ENCODE results near the gene ABCG1.
A peak's percentile ranks its signal among the peaks of the same experiment; 100 is the strongest.

The ABCG1 gene

DNA sequence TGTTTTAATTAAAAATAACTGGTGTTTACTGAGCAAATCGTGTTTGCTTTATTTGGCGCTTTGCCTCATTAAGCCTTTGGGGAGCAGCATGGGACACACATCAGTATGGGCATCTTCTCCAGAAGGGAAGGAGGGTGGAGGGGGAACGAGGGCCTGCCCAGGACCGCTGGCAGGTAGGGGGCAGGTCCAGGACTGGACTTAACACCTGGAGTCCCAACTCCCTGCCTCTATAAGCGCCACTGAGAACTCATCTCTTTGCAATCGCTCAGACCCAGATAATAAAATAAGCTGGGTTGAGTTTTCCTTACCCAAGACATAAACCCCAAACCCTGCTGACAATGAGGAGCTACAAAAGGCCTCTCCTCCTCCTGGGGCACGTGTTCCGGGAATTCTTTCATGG, 15.1 kb downstream of the ABCG1 start:
- no peak for DNase-seq

DNA sequence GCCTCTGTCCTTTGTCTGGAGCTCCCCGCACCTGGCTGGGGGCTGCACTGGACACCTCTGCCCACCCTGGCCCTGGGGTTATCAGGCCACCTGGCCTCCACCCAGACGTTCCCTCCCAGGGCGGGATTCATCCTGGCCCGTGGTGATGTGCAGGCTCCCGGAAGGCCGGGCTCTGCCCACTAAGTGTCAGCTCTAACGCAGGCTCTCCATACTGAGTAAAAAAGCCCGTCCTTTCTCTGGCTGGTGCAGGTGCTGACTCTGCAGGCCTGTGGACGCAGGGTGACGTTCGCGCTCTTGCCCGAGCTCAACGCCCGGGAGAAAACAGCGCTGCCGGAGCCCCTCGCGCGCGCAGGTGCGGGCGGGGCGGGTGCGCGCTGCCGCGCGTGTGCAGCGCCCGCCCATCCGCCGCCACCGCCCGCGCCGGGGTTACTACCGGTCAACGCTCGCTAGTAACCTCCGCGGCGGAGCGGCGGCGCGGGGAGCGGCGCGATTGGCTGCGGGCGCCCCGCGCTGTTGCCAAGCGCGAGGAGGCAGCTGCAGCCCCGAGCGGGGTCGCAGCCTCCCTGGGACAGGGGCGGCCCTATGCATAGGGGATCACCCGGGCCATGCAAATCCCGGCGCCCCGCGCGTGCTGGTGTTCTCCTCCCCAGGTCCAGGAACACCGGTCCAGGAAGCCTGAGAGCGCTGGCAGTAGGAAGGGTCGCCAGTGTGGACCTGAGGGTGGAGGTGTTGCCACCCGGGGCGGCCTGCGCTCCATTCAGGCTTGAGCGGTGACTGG, 15.7 kb downstream of the ABCG1 start:
- DNase-seq: peak; percentile 17

DNA sequence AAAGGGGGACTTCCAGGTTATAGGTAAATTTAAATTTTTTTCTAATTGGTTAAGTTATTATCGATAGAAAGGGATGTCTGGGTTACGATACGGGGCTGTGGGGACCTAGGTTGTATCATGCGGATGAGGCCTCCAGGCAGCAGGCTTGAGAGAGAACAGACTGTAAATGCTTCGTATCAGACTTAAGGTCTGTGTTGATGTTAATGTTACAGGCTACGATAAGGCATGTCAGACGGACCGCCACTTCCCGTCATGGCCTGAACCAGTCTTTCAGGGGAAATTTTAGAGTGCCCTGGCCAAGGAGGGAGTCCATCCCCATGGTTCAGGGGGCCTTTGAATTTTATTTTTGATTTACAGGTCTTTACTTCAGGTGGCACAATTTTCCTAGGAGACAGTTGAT, 16.7 kb downstream of the ABCG1 start:
- no peak for DNase-seq

DNA sequence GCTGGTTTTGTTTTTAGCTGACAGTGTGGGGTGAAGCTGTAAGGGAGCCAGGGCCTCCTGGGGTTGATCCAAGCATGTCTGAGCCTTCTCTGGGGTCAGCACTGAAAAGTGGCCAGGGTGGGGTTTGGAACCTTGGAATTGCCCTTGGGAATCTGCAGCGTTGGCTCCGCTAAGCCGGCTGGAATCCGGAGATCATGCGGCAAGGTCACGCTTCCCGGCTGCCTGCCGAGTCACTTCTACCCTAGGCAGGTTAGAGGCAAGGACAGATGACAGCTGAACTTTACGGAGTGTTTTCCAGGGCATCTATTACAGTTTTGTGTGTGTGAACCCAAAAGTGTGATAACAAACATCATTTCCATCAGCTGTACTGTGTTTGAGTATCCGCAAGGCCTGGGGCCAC, 17.1 kb downstream of the ABCG1 start:
- DNase-seq: no peak

DNA sequence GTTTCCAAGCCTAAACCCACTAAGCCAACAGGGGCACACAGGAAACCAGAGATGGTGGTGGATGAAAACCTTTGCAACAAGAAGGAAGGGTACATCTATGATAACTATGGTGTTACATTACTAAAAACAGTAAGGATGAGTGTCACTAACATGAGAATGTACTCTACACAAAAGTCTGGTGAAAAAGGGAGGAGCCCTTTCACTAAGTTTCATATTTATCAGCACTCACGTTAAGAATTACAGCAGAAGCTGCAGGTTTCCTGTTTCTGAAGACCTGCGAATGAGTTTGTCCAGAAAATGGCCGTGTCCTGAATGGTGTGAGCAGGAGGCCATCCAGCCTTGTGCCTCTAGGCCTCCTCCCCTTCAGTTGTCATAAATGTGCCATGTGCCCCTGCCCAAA, 17.8 kb downstream of the ABCG1 start:
- DNase-seq: no peak

DNA sequence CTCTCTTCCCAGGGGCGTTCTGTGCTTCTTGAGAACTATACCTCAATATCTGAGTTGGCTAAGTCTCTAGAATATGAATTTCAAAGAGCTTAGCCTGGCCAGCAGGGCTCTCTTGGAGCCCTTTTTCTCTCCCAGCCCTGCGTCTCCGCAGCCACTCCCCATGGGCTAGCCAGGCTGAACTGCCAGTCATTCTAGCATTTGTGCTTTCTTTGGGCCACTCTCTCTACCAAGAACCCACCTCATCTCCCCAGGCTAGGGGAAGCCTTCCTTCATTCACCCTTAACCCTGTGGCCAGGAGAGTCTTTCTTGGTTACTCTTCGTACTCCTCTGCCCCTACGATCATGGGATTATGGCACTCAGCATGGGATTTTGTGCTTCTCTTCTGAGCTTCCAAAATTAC, 18.2 kb downstream of the ABCG1 start:
- DNase-seq: no peak

DNA sequence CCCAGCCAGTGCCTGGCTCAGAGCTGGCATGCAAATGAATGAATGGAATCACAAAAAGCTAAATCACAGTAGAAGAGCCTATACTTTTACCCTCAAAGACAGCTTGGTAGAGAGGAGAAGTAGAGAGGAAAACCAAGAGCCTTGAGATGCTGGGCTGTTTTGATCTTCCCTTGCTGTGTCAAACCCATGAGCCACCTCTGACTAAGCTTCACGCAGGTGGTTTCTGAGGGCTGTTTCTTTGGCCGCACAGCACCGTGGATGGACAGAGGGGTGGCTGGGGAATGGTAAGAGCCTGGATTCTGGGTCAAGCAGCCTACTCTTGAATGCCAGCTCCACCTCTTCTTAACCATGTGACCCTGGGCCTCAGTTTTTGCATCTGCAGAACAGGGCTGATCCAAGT, 18.6 kb downstream of the ABCG1 start:
- DNase-seq: no peak

DNA sequence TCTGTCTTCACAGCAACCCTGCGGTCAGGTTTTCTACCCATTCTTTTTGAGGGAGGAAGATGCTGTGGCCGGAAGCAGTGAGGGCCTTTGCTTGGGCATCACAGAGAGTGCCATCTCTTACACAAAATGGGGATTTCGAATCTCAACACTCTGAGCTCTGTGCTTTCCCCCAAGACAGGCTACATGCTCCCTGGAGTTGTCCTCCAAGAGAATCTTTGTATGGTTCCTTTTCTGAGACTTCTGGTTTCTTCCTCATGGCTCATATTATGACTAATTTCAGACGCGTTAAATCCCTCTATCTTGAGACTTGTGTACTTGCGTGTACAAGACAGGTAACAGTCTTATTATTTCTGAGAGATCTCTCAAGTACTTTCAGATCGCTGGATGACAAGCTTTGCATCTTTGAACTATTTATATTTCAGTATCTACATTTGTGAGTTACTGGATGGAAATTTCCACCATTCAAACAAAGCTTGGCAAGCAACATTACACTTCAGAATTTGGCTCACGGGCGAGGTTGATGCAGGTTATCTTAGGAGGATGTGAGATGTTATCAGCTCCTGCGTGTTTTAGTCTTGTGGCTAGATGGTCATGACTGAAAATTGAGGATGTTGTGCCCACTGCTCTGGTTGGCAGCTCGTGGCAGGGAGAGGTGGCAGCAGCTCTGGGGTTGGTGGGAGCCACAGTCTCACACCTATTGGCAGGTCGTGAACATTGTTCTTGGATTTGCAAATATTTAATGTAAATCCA, 19.4 kb downstream of the ABCG1 start:
- DNase-seq: no peak

DNA sequence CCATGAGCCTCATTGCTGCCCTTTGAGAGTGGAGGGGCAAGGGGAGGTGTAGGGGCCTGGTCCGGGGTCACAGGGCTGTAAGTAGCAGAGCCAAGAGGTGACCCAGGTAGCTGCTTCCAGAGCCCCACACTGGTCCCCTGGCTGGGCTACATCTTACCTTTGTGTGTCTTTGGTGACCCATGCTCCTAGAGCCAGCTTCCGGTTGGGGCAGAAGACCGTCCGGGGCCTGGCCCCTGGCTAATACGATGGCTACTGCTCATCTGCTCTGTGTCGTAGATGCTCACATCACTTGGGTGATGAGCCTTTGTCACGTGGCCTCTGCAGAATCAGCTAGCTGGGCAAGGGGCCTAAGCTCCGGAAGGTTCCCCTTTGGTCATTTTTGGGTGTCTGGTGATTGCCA, 20.6 kb downstream of the ABCG1 start:
- no peak for DNase-seq

DNA sequence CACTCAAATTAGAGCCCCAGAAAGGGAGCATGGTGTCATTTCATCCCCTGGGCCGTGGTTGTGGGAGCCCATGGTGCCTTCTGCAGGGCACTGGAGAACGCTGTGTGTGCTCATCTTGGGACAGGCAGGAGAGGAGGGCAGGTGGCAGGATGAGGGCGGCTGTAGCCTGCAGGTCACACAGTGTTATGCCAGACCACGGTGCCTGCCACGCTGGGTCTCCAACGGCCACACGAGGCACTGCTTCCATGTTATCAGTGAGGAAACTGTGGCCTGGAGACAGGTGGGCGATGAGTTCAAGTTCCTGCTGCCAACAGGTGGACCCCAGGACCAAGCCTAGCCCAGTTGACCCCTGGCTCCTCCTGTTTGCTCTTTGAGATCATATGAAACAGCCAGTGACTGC, 21.0 kb downstream of the ABCG1 start:
- DNase-seq: no peak

DNA sequence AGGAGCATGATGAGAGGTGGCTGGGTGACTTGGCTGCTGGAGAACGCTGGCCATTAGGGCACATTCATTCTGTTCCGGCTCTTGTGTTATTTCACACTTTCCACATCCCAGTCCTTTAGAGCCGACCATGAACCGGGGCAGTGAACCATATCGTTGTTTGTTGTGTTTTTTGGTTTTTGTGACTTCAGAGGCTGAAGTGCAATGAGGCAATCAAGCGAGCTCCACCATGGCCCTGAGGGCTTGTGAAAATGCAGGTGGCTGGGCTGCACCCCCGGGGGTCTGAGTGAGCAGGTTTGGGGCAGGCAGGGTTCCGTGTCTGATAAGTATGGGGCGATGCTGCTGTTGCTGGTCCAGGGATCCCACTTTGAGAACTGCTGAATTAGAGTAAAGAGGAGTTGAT, 23.7 kb downstream of the ABCG1 start:
- DNase-seq: no peak

DNA sequence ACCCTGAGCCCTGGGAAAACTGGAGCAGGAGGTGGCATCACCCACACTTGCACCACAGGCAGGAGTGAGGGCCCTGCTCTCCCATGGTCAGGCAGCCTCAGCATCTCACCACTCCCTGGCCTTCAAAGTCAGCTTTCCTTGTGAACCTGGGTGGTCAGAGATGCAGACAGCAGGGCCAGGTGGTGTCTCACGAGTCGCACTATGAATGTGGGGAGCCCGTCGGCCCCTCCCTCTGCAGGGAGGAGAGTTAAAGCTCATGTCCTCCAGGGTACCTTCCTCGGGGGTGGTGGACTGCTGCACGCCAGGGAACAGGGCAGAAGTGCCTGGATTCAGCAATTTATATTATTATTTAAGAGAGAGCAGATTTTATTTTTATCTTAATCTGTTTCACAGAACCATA, 24.1 kb downstream of the ABCG1 start:
- no peak for DNase-seq

DNA sequence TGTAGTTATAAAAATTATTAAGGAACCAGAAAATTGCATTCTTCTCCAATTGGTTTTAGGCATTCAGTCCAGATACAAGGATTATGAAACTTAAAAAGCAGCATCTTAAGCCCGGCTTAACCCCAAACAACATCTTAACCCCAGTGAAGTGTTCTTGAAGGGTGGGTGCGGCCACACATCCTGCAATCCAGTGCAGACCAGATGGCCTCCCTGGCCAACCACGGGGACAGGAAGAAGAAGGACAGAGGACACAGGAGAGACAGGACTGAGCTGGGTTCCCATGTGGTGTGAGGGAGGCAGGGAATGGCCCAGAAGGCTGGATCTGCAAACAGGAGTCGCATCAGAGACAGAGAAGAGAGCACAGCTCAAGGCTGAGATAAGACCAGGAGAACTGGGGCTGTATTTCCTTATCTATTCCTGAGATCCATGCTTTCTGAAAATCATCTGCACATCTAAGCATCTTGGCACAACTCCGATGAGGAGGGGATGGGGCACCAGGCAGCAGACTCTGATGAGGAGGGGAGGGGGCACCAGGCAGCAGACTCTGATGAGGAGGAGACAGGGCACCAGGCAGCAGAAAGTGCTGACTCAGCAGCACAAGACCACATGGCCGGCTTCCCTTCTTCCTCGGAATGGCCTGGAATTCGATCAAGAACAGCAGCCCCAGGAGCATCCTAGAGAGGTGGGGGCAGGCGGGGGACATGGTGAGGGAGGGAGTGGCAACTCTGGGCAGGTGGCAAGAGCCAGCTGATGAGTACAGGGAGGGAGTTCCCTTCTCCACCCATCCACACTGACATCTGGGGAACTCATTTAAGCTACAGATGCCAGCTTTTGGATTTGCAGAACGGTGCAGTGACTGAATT, 26.6 kb downstream of the ABCG1 start:
- DNase-seq: no peak

DNA sequence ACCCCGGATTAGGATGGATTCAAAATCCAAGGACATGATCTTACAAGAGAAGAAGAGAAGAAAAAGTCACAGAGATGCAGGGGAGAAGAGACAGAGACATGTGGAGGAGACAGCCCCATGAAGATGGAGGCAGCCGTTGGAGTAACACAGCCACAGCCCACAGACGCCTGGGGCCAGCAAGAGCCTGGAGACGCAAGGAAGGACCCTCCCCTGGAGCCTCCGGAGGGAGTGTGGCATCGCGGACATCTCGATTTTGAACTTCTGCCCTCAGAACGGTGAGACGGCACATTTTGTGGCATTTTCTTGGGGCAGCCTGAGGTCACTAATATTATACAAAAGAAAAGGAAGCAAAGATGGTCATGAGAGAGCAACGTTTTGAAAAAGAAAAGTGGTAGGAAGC, 28.8 kb downstream of the ABCG1 start:
- DNase-seq: no peak

DNA sequence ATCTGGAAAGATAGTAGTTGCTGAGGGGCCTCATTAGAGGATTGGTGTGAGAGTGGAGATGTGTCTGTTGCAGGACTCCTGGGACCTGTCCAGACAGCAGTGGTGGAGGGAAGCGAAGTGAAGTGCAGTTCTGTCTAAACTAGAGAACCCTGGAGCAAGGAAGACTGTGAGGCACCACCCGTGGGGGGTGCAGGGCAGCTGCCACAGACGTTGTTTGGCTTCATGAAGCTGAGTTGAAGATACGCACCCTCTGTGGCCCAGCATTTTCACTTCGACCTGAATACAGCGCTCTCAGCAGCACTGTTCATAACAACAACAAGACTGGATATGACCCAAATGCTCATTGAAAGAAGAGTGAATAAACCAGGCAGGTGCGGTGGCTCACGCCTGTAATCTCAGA, 29.3 kb downstream of the ABCG1 start:
- no peak for DNase-seq

DNA sequence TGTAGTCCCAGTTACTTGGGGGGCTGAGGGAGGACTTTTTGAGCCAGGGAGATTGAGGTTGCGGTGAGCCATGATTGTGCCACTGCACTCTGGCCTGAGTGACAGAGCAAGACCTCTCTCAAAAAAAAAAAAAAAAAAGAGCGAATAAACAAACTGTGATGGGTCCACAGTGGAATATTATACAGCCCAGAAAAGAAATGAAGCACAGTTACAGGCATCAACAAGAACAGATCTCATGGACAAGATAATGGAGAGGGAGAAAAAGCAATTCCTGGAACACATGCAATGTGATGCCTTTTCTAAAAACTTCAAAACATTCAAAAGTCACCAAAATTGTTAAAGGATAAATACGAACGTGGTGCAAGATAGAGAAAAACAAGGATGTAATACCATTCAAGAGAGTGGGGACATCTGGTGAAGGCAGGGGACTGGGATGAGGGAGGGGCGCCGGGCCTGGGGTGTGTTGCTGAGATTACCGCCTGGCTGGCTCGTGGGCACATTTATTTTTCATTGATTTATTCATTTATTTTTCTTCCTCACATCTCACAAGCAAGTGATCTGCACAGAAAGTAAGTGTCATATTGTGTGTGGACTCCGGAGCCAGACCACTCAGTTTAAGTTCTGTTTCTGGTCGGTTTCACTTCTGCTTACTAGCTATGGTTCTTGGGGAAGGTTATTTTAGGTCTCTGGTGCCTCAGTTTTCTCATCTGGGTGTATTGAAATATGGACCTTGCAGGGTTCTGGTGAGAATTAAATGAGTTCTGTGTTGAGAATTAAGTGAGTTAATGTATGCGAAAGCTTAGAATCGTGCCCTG, 30.1 kb downstream of the ABCG1 start:
- no peak for DNase-seq

DNA sequence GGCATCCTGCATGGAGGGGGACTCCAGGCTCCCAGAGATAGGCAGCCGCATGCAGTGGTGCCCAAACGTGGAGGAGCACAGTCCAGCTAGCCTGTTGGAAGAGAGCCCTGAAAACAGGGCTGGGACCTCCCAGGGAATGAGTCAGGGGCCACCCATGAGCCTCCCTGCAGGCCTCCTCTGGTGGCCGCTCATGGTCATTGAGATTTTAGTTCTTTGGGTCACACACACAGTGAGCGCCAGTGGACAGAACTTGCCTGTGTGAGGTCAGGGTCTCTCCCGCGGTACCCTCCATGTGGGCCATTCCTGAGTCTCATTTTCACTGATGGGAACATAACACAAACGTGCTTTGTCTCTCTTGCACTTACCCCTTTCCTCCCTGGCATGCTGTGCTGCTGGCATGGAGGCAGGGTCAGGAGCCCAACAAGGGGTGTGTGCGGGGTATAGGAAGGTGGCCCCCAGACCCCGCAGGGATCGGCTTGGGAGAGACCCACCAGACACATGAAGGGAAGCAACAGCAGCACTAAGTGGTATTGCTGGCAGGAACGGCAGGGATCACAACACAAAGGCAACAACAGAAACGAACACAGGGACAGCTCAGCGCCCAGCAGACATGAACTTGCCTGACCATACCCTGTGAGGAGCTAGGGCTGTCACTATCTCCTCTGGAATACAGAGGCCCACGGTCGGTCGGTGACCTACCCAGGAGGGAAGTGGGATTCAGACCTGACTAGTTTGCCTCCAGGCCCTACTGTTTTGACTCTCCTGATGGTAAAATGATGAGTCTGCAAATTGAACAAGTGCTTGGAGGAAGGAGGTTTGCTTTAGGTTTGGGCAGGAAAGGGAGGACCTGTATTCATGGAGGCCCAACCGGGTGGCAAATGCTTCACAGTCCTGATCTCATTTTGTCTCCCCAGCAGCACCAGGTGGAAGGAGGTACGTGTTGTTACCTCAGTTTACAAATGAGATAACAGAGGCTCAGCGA, 31.8 kb downstream of the ABCG1 start:
- DNase-seq: no peak

DNA sequence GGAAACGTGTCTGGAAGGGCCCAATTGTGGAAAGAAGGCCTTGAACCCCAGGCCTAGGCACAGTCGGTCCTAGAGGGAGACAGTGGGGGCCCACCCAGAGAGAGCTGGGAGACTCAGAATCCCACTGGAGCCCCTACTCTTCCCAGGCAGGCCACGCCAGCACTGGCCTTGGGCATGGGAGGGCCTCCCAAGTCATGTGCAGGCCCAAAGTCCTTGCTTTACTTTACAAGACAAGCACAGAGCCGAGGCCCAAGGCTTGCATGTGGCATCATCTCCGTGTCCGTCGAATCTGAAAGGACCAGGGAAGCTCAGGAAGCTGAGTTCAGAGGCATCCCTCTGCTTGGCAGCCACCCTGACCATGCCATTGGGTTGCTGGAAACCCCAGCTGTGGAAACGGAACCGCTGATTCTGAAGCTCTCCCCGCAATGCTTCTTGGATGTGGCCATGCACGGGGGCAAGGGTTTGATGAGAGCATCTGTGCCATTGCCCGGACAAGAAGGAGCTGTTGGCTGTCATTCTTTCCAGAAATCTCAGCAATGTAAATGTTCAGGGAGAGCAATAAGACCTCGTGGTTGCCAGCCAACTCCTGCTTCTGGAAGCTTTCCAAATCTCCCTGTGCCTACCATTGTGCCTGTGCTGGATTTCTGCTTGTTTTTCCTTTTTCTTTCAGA, 32.8 kb downstream of the ABCG1 start:
- no peak for DNase-seq

DNA sequence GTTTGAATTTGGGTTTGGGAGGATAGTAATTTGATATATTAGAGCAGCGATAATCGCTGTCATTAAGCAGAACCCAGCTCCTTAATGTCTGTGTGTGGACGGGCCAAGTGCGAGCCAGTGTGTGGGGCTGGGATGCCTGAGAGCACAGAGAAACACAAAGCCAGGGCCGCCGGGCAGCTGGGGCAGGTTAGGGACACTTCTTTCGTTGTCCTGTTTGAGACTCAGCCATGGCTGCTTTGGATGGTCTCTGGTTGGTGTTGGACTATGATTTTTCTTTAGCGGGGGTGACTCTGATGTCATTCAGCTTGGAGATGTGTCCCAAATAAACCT, 33.4 kb downstream of the ABCG1 start:
- no peak for DNase-seq

DNA sequence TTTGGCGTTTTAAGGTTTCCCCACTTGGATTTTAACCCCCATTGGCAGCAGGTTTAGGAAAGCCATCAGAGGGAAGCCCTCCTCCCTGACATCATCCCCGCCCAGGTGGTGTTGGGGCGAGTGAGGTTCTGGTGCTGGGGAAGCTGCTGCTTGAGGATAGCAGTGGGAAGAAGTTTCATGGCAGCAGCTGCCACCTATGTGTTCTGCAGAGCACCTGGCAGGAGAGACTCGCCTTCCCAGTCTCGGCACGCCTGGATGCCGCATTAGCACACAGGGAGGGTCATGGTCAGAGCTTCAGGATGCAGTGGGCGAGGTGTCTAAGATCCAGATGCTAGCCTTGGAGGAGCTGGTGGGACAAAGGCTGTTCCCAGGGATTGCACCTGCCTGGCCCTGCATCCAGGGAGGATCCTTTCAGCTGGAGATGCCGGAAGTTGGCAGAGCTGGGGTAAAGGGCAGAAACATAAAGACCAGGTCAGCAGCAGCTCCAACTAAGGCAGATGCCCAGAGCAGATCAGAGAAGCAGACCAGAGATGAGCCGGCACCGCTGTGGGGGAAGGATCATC, 33.9 kb downstream of the ABCG1 start:
- DNase-seq: no peak

DNA sequence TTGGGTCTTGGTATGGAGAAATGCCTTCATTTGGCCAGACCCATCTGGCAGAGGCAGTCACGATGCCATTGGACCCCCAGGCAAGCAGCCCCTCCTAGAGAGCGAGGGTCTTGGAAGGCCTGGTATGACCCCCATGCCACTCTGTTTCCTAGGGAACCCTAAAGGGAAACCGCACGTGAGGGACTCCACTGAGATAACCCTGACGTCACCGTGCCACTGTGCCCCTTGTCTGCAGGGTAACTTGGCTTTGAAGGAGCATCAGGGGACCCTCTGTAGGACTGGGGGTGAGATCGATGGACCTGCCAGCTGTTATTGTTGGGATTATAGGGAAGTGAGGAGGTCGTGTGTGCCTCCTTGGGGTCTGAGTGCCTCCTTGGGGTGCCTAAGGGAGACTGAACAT, 34.5 kb downstream of the ABCG1 start:
- DNase-seq: no peak

Measured in fibroblast of skin of right biceps (primary cell).